ENCODE measurements around the gene ARPC1B. TPM values are rescaled to one million over a fixed set of nuclear protein-coding genes. Genes with fewer than 3 reads are reported as not detected.
A peak's percentile ranks its signal among the peaks of the same experiment; 100 is the strongest.
"Not testable (repeated sequence)": the region's sequence is repeated elsewhere in the genome, so short reads cannot be mapped to it uniquely, and the experiment has no call there.

ARPC1B gene
- total RNA-seq, 1 donor from 2014 or later, result 9.5 TPM

GRCh38 chr7:99429756-99430155, 55.2 kb downstream of the ARPC1B start:
- Mint-ChIP-seq H3K4me1 (ENCODE audit: low read depth, unreplicated experiment) (no peaks in the 10 kb centered on the region), H3K9me3 (ENCODE audit: unreplicated experiment) (peaks cover 2% of the 10 kb centered on the region), H3K27ac (ENCODE audit: unreplicated experiment) (no peak overlapping the region), H3K36me3 (ENCODE audit: unreplicated experiment) (no peaks in the 10 kb centered on the region), H3K4me3 (ENCODE audit: unreplicated experiment) (no peak overlapping the region), H3K27me3 (ENCODE audit: unreplicated experiment) (no peaks in the 10 kb centered on the region)
- no peak for DNase-seq
- TF ChIP-seq, protein P1, sequence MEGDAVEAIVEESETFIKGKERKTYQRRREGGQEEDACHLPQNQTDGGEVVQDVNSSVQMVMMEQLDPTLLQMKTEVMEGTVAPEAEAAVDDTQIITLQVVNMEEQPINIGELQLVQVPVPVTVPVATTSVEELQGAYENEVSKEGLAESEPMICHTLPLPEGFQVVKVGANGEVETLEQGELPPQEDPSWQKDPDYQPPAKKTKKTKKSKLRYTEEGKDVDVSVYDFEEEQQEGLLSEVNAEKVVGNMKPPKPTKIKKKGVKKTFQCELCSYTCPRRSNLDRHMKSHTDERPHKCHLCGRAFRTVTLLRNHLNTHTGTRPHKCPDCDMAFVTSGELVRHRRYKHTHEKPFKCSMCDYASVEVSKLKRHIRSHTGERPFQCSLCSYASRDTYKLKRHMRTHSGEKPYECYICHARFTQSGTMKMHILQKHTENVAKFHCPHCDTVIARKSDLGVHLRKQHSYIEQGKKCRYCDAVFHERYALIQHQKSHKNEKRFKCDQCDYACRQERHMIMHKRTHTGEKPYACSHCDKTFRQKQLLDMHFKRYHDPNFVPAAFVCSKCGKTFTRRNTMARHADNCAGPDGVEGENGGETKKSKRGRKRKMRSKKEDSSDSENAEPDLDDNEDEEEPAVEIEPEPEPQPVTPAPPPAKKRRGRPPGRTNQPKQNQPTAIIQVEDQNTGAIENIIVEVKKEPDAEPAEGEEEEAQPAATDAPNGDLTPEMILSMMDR (IDR thresholded peaks at IDR 0.05; ENCODE audit: partially characterized antibody, unreplicated experiment), result no peak

- H3K27ac Mint-ChIP-seq (ENCODE audit: unreplicated experiment); H3K4me1 Mint-ChIP-seq (ENCODE audit: low read depth, unreplicated experiment); H3K36me3 Mint-ChIP-seq (ENCODE audit: unreplicated experiment); H3K4me3 Mint-ChIP-seq (ENCODE audit: unreplicated experiment); DNase-seq; H3K27me3 Mint-ChIP-seq (ENCODE audit: unreplicated experiment); H3K9me3 Mint-ChIP-seq (ENCODE audit: unreplicated experiment): not testable (repeated sequence)
Measured at GRCh38 chr7:99431756-99432540, 57.4 kb downstream of the ARPC1B start.

DNA sequence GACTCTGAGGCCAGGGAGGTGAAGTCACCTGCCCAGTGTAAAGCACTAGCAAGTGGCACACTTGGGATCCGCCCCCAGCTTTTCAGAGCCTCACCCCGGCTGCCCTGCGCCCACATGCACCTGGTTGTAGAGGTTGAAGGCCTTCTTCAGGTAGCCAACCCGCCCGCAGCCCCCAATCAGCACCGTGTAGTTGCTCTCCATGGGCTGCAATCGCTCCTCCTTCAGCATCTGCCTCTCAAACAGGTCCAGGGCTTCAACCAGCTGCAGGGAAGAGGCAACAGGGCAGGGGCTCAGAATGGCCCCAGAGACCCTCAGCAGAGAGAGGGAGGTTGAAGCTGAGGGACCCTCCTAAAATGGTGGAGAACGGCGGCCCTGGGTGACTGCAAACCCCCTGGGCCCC, 58.6 kb downstream of the ARPC1B start:
- DNase-seq, result no peak
- Mint-ChIP-seq H3K4me3 (ENCODE audit: unreplicated experiment) (no peak overlapping the region), H3K27me3 (ENCODE audit: unreplicated experiment) (peaks cover 1% of the 10 kb centered on the region), H3K4me1 (ENCODE audit: low read depth, unreplicated experiment) (no peaks in the 10 kb centered on the region), H3K36me3 (ENCODE audit: unreplicated experiment) (no peaks in the 10 kb centered on the region), H3K9me3 (ENCODE audit: unreplicated experiment) (peaks cover 2% of the 10 kb centered on the region), H3K27ac (ENCODE audit: unreplicated experiment) (no peak overlapping the region)
- TF ChIP-seq, protein P1 (IDR thresholded peaks at IDR 0.05; ENCODE audit: partially characterized antibody, unreplicated experiment), result no peak

- Mint-ChIP-seq H3K4me3 (ENCODE audit: unreplicated experiment) (peak overlapping the region; percentile 96), H3K36me3 (ENCODE audit: unreplicated experiment) (no peaks in the 10 kb centered on the region), H3K9me3 (ENCODE audit: unreplicated experiment) (peaks cover 6% of the 10 kb centered on the region), H3K4me1 (ENCODE audit: low read depth, unreplicated experiment) (peaks cover 10% of the 10 kb centered on the region), H3K27ac (ENCODE audit: unreplicated experiment) (peak overlapping the region; percentile 84), H3K27me3 (ENCODE audit: unreplicated experiment) (peaks cover 9% of the 10 kb centered on the region)
- TF ChIP-seq, protein P1 (IDR thresholded peaks at IDR 0.05; ENCODE audit: partially characterized antibody, unreplicated experiment), result no peak
- DNase-seq, result no peak
Measured at GRCh38 chr7:99437946-99438572, 63.5 kb downstream of the ARPC1B start.

DNA sequence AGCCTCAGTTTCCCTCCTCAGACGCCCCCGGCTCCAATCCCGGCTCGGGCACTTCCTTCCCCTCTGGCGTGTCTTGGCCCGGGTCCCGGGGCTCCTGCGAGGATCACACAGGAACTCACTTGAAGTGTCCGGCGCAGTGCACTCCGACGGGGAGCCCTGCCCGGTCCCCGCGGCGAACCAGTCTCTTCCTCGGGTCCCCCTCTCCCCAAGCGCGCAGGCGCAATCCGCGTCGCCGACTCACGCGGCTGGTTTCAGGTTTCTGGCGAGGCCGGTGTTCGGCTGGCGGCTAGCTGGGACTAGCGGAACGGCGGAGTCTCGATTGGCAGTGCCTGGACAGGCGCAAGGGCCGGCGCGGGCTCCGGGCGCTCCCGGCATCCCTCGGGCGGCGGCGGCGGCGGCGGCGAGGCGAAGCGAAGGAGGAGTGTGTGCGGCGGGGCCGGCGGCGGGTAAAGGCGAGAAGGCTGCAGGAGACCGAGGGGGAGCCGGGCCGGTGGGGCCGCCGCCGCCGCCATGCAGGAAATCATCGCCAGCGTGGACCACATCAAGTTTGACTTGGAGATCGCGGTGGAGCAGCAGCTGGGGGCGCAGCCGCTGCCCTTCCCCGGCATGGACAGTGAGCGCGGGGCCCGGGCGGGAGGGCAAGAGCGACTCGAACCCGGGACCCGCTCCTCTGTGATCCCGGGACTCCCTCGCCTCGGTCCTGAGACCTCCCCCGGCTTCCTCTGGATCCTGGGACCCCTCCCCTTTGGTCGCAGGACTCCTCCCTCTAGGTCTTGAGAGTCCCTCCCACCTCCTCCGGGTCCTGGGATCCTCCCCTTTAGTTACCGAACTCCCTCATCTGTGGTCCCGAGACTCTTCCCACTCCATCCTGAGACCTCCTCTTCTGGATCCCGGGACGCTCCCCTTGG, 64.3 kb downstream of the ARPC1B start, which contains the start of the genes CPSF4 and PTCD1:
Gene CPSF4 (plus strand): TSS at position 371 of the 908 bp plus-strand sequence. CDS start 140 bp downstream, at position 511.
Gene PTCD1 (minus strand): TSS at position 226 of the 908 bp plus-strand sequence. CDS start 3,556 bp downstream, outside the sequence.
- peaks cover 9% of the 10 kb centered on the region for H3K27me3 Mint-ChIP-seq (ENCODE audit: unreplicated experiment)
- H3K4me3 Mint-ChIP-seq (ENCODE audit: unreplicated experiment), result peak within 1 kb of the TSS; percentile 99
- TF ChIP-seq, protein P1 (IDR thresholded peaks at IDR 0.05; ENCODE audit: partially characterized antibody, unreplicated experiment), result no peak
- peak; percentile 99 for DNase-seq
- H3K36me3 Mint-ChIP-seq (ENCODE audit: unreplicated experiment), result no peaks in the 10 kb centered on the region
- peaks cover 10% of the 10 kb centered on the region for H3K4me1 Mint-ChIP-seq (ENCODE audit: low read depth, unreplicated experiment)
- H3K9me3 Mint-ChIP-seq (ENCODE audit: unreplicated experiment), result peaks cover 6% of the 10 kb centered on the region
- H3K27ac Mint-ChIP-seq (ENCODE audit: unreplicated experiment), result peak within 1 kb of the TSS; percentile 84
